ENCODE results near the gene ALK.

ALK gene

DNA sequence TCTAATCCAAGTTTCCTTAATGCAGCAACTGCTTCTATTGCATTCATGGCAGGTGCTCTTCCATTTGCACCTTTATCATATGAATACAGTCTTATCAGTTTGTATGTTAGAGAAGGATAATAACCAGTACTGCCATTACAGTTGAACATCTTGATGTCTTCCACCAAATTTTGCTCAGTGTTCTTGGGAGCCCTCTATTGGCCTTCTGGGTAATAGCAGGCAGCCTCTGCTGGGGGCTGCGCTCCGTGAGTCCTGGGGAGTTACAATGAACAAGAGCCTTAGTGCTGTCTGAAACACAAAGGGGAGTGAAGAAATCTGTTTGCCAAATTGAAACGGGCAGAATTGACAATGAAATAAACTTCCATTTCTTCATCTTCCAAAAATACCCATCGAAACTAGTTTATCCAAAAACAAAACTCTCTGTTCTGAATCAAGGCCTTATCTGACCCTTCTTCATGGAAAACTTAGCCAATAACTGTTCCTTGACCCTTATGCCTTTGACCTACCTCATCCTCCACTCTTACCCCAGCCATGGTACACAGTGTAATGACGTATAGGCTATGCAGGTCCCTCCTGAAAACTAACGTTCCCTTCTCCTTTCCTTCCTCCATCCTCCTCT, 79.9 kb downstream of the ALK start:
- peak; percentile 37 for DNase-seq (ENCODE audit: low read depth)
- TF ChIP-seq, protein P1, sequence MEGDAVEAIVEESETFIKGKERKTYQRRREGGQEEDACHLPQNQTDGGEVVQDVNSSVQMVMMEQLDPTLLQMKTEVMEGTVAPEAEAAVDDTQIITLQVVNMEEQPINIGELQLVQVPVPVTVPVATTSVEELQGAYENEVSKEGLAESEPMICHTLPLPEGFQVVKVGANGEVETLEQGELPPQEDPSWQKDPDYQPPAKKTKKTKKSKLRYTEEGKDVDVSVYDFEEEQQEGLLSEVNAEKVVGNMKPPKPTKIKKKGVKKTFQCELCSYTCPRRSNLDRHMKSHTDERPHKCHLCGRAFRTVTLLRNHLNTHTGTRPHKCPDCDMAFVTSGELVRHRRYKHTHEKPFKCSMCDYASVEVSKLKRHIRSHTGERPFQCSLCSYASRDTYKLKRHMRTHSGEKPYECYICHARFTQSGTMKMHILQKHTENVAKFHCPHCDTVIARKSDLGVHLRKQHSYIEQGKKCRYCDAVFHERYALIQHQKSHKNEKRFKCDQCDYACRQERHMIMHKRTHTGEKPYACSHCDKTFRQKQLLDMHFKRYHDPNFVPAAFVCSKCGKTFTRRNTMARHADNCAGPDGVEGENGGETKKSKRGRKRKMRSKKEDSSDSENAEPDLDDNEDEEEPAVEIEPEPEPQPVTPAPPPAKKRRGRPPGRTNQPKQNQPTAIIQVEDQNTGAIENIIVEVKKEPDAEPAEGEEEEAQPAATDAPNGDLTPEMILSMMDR (IDR thresholded peaks at IDR 0.05; ENCODE audit: low read depth, low read length), result peak; percentile 95
- TF ChIP-seq, protein P2, sequence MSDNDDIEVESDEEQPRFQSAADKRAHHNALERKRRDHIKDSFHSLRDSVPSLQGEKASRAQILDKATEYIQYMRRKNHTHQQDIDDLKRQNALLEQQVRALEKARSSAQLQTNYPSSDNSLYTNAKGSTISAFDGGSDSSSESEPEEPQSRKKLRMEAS (IDR thresholded peaks at IDR 0.05; ENCODE audit: low read depth, low read length), result no peak
- no peak for TF ChIP-seq MYC (IDR thresholded peaks at IDR 0.05; ENCODE audit: low read depth, low read length)
- TF ChIP-seq POLR2A (IDR thresholded peaks at IDR 0.05; ENCODE audit: extremely low read depth, insufficient read length), result no peak

DNA sequence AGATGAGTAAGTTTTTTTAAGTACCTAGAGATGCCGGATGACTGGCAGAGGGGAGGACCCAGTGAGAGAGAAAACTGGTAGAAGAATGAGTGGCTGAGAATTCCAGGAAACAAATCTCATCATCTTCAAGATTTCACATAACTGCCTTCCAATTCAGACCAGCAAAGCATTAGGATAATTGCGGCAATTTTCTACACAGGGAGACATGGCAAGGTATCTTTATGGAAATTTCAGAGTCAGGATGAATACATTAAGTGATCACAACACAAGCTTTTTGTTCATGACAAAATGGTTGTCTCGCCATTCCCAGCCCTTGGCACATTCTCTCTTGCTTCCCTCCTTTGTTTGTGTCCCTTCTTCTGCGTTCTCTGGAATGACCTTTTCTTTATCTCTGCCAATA, 82.1 kb downstream of the ALK start:
- H3K4me3 ChIP-seq (ENCODE audit: low read depth, low read length), result no peak overlapping the region
- no peak for DNase-seq (ENCODE audit: low read depth)
- TF ChIP-seq, protein P2 (IDR thresholded peaks at IDR 0.05; ENCODE audit: low read depth, low read length), result no peak

More for the DNA sequence above, 79.9 kb downstream of the ALK start:
- H3K4me3 ChIP-seq (ENCODE audit: low read depth, low read length), result no peak overlapping the region

DNA sequence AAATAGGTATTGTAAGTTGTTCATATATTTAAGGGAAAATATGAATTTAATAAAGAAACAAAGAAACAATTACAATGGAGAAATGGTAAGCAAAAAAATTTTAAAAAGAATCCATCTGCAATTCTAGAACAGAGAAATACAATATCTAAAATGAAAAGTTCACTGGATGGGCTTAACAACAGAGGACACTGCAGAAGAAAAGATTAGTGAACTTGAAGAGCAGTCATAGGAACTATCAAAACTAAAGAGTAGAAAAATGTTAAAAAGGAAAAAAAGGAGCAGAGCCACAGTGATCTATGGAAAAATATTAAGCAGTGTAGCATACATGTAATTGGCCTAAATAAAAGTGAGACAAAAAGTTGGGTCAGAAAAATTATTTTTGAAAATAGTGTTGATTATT, 83.5 kb downstream of the ALK start:
- TF ChIP-seq, protein P2 (IDR thresholded peaks at IDR 0.05; ENCODE audit: low read depth, low read length), result no peak
- TF ChIP-seq, protein P1 (IDR thresholded peaks at IDR 0.05; ENCODE audit: low read depth, low read length), result no peak
- no peak for TF ChIP-seq POLR2A (IDR thresholded peaks at IDR 0.05; ENCODE audit: extremely low read depth, insufficient read length)
- TF ChIP-seq MYC (IDR thresholded peaks at IDR 0.05; ENCODE audit: low read depth, low read length), result no peak
- no peak for DNase-seq (ENCODE audit: low read depth)
- H3K4me3 ChIP-seq (ENCODE audit: low read depth, low read length), result no peak overlapping the region

DNA sequence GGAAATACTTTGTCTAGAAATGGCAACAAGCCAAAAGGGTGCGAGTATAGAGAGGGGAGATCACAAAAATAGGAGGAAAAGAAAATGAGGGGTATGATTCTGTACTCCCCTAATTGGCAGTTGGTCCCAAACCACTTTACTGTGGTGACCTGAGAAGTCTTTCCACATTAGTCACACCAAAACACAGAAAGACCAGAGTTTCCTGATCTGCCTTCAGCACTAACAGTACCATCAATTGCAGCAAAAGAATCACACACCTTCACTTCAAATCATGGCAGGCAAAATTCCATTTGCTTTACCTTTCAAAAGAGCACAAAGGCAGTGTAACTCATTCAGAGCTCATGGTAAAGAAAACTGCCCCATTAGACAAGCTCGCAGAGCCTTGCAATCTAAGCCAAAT, 86.8 kb downstream of the ALK start:
- no peak for DNase-seq (ENCODE audit: low read depth)
- TF ChIP-seq, protein P2 (IDR thresholded peaks at IDR 0.05; ENCODE audit: low read depth, low read length), result no peak
- TF ChIP-seq, protein P1 (IDR thresholded peaks at IDR 0.05; ENCODE audit: low read depth, low read length), result no peak
- no peak for TF ChIP-seq MYC (IDR thresholded peaks at IDR 0.05; ENCODE audit: low read depth, low read length)
- H3K4me3 ChIP-seq (ENCODE audit: low read depth, low read length), result no peak overlapping the region

DNA sequence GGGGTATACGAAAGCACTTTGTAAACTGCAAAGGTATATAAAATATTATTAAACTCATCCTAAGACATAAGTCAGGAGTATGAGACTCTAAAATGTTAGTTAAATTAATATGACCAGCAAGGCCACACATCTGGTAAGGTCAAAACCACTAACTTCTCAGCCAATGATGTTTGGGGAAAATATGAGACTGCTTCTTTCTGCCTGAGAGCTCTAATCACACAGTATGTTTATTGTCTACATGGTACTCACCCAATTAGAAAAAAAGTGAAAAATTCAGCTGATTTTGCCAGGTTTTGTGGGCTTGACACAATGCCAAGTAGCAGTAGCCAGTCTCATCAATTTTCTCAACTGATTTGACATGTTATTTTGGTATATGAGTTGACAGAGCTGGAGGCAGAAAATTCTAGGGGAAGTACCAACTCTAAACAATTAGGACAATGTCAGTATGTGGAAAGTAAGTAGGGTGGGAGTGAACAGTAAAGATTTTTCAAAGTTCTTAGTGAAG, 87.3 kb downstream of the ALK start:
- DNase-seq (ENCODE audit: low read depth), result no peak

DNA sequence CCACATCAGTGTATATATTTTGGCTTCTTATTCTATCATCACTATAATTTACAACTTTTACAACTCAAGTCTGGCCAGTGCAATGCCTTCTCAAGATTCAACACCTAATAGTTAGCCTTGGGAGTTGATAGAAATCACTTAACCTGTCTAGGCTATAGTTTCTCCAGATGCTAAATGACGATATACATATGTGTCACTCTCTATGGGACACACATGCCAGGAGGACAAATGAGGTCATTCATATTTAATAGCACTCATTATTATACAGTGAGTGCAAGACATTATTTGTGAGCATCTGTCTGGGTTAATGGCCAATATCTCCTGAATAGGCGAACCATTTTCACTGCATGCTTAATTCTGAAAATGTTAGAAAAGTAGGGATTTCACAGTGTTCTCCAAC, 89.8 kb downstream of the ALK start:
- TF ChIP-seq POLR2A (IDR thresholded peaks at IDR 0.05; ENCODE audit: extremely low read depth, insufficient read length) (no peak), MYC (IDR thresholded peaks at IDR 0.05; ENCODE audit: low read depth, low read length) (no peak)
- TF ChIP-seq, protein P2 (IDR thresholded peaks at IDR 0.05; ENCODE audit: low read depth, low read length), result no peak
- TF ChIP-seq, protein P1 (IDR thresholded peaks at IDR 0.05; ENCODE audit: low read depth, low read length), result no peak
- DNase-seq (ENCODE audit: low read depth), result no peak
- no peak overlapping the region for H3K4me3 ChIP-seq (ENCODE audit: low read depth, low read length)

More for the DNA sequence above, 87.3 kb downstream of the ALK start:
- no peak overlapping the region for H3K4me3 ChIP-seq (ENCODE audit: low read depth, low read length)
- TF ChIP-seq, protein P1 (IDR thresholded peaks at IDR 0.05; ENCODE audit: low read depth, low read length), result no peak
- TF ChIP-seq MYC (IDR thresholded peaks at IDR 0.05; ENCODE audit: low read depth, low read length) (no peak), POLR2A (IDR thresholded peaks at IDR 0.05; ENCODE audit: extremely low read depth, insufficient read length) (no peak)
- TF ChIP-seq, protein P2 (IDR thresholded peaks at IDR 0.05; ENCODE audit: low read depth, low read length), result no peak

All from NB4 (cell line).